A673 (cell line): Measurements from ENCODE around the gene MICAL1.

Source experiments
- EZH2 ChIP-seq: fragments of 200-600 bp; sonication (generic); IDR thresholded peaks from 2 replicates; pipeline ENCODE4 v1.6.1; 2017; ENCODE audit warnings: borderline replicate concordance, low read depth, mild to moderate bottlenecking, mixed read lengths, antibody characterized with exemption, low read length; ENCODE audit not compliant: poor library complexity, severe bottlenecking
- TF ChIP-seq, protein P1 (sequence below): fragments of 300-800, 200-600 bp; sonication (generic); conservative IDR thresholded peaks from 2 replicates; pipeline ENCODE4 v1.5.1; 2017; ENCODE audit warnings: low read depth, mild to moderate bottlenecking, antibody characterized with exemption, low read length, moderate library complexity, mixed read lengths

DNA sequence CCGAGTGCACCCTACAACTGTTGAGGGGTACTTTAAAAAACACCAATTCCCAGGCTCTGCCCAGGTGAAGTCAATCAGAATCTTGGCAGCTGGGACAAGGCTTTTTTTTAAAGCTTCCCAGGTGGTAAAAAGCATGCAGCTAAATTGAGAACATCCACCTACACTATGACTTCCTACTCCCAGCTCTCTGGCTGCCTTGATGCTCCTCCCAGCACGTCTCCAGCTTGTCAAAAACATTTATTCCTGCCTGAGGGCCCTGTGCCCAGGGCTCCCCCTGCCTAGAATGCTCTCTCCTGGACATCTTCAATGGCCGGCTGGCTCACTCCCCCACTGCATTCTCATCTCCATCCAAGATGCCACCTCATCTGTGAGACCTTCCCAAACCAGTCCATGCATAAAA is 17.5 kb upstream of the MICAL1 start:
- TF ChIP-seq, protein P1, sequence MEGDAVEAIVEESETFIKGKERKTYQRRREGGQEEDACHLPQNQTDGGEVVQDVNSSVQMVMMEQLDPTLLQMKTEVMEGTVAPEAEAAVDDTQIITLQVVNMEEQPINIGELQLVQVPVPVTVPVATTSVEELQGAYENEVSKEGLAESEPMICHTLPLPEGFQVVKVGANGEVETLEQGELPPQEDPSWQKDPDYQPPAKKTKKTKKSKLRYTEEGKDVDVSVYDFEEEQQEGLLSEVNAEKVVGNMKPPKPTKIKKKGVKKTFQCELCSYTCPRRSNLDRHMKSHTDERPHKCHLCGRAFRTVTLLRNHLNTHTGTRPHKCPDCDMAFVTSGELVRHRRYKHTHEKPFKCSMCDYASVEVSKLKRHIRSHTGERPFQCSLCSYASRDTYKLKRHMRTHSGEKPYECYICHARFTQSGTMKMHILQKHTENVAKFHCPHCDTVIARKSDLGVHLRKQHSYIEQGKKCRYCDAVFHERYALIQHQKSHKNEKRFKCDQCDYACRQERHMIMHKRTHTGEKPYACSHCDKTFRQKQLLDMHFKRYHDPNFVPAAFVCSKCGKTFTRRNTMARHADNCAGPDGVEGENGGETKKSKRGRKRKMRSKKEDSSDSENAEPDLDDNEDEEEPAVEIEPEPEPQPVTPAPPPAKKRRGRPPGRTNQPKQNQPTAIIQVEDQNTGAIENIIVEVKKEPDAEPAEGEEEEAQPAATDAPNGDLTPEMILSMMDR, result no peak
- no peak for TF ChIP-seq EZH2
